SK-N-SH (cell line): ENCODE results near the gene SHB.

ENCODE experiments used
- CTCF ChIP-seq: fragments of 200-600 bp; sonication (generic); IDR thresholded peaks from 2 replicates; pipeline ENCODE4 v1.6.1; 2017; ENCODE audit warnings: antibody characterized with exemption, mild to moderate bottlenecking, moderate library complexity
- EZH2phosphoT487 ChIP-seq: fragments of 200-600 bp; sonication (generic); IDR thresholded peaks from 2 replicates; pipeline ENCODE4 v1.6.1; 2017; ENCODE audit warnings: low read depth, mixed run types, mild to moderate bottlenecking, antibody characterized with exemption, moderate library complexity, borderline replicate concordance
- JUND ChIP-seq: IDR thresholded peaks from 2 replicates; pipeline ENCODE4 v1.4.0; 2012
- MAX ChIP-seq: IDR thresholded peaks from 2 replicates; pipeline ENCODE4 v1.4.0; 2012; ENCODE audit warnings: low read depth
- PBX3 ChIP-seq: IDR thresholded peaks from 2 replicates; pipeline ENCODE4; 2012
- SIN3A ChIP-seq: IDR thresholded peaks from 2 replicates; pipeline ENCODE4 v1.6.1; 2012; ENCODE audit warnings: low read depth, mild to moderate bottlenecking, low read length, moderate library complexity, borderline replicate concordance
- SMC3 ChIP-seq: IDR thresholded peaks from 2 replicates; pipeline ENCODE4 v1.6.1; 2012; ENCODE audit warnings: low read depth, low read length, improper control_type of control experiment

- TF ChIP-seq EZH2phosphoT487 = no peak
- no peak for TF ChIP-seq SIN3A
- no peak for TF ChIP-seq CTCF
- TF ChIP-seq SMC3 = no peak
- no peak for TF ChIP-seq PBX3
- no peak for TF ChIP-seq JUND
- TF ChIP-seq MAX = no peak
Observed at GRCh38 chr9:38091310-38092199, 22.5 kb upstream of the SHB start.
